Tibial nerve (tissue), 4 donors: ENCODE measurements around the gene PRKAG3.

Experiments
- EP300 ChIP-seq, 2 donors: sonication (generic); formaldehyde crosslinking; IDR thresholded peaks; one replicate each; pipeline ENCODE4 v1.6.1; 2017; ENCODE audit warnings: antibody characterized with exemption in 2 of 2, mild to moderate bottlenecking in 1 of 2
- POLR2A ChIP-seq, 2 donors: fragments of 450-650 bp; IDR thresholded peaks; one replicate each; pipeline ENCODE4 v1.6.1; 2017; ENCODE audit warnings: antibody characterized with exemption in 2 of 2, mild to moderate bottlenecking in 2 of 2, moderate library complexity in 2 of 2
- TF ChIP-seq, protein P1 (sequence below), 5 experiments: fragments of 200-600 bp in 3 of 5; fragments of 450-650 bp in 2 of 5; sonication (generic) in 3 of 5; IDR thresholded peaks; one replicate each; pipeline ENCODE4 v1.5.1; 2016 to 2019; ENCODE audit warnings: antibody characterized with exemption in 5 of 5, mild to moderate bottlenecking in 3 of 5, moderate library complexity in 2 of 5

DNA sequence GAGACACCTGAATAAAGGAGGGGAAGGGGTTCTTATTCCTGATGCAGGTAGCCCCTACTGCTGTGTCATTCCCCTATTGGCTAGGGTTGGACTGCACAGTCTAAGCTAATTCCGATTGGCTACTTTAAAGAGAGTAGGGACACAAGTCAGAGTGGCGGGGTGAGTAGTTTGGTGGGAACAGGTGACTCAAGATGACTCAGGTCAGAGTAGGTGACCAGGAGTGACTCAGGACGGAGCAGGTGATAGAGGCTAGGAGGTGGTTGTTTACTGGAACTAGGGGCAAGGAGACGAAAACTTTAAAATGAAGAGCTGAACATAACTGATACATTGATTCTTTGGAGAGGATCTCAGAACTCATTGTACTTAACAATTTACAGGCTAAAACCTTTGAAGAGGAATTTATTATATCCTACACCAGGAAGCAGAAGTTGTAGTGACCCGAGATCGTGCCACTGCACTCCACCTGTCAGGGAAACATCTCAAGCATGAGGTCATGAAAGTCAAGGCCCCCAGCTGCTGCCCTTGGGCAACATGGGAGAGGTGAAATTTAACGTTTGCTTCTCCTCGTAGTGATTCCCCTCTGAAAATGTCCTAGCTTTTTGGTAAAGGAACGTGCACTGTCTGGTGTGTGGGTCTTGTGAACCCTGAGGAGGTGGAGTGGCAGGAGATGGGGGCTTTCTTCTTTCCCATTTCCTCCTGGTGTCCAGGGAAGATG lies 54.2 kb downstream of the PRKAG3 start:
- TF ChIP-seq, protein P1, sequence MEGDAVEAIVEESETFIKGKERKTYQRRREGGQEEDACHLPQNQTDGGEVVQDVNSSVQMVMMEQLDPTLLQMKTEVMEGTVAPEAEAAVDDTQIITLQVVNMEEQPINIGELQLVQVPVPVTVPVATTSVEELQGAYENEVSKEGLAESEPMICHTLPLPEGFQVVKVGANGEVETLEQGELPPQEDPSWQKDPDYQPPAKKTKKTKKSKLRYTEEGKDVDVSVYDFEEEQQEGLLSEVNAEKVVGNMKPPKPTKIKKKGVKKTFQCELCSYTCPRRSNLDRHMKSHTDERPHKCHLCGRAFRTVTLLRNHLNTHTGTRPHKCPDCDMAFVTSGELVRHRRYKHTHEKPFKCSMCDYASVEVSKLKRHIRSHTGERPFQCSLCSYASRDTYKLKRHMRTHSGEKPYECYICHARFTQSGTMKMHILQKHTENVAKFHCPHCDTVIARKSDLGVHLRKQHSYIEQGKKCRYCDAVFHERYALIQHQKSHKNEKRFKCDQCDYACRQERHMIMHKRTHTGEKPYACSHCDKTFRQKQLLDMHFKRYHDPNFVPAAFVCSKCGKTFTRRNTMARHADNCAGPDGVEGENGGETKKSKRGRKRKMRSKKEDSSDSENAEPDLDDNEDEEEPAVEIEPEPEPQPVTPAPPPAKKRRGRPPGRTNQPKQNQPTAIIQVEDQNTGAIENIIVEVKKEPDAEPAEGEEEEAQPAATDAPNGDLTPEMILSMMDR (IDR thresholded peaks at IDR 0.05): no peak
- TF ChIP-seq POLR2A (IDR thresholded peaks at IDR 0.05) (no peak), EP300 (IDR thresholded peaks at IDR 0.05) (no peak)
